HepG2 (cell line): ENCODE data around the gene IGFBP5. TPM values are rescaled to one million over a fixed set of nuclear protein-coding genes. Genes with fewer than 3 reads are reported as not detected.
A peak's percentile ranks its signal among the peaks of the same experiment; 100 is the strongest.

Experiments used
- ATAC-seq: fragments of 200-7000 bp; cut with Tn5 transposase; 3 replicates; pipeline ENCODE4 v1.9.1; 2020; ENCODE audit warnings: mild to moderate bottlenecking, moderate library complexity
- BruUV-seq: library from RNA; stranded (reverse); fragments of 400-500 nt; replicated peaks from 2 replicates; lab custom pipeline; 2021; lab: Mats Ljungman, UMichigan
- CTCF ChIA-PET: fragments of 300-600 bp; formaldehyde crosslinking; extraction: SDS; loops from one replicate; lab custom pipeline; 2021; ENCODE audit warnings: low total read pairs, inconsistent platforms, low intra/inter-chr PET ratio; lab: Yijun Ruan, JAX
- POLR2A ChIA-PET: fragments of 350-600 bp; sonication (Branson Sonifier 250); formaldehyde crosslinking; loops from one replicate; lab custom pipeline; 2020; ENCODE audit warnings: antibody characterized with exemption, inconsistent platforms; lab: Yijun Ruan, JAX
- DNase-seq: peaks from one replicate; pipeline ENCODE4 v3.0.0-alpha.2; 2015; ENCODE audit warnings: low spot score
- FAIRE-seq: peaks from 3 replicates; lab custom pipeline; 2011; peaks lifted over from hg19 to GRCh38; lab: Jason Lieb, UNC
- H2AFZ ChIP-seq: one replicate; pipeline ENCODE4 v1.6.1; 2011; ENCODE audit warnings: low read length, inconsistent platforms
- H3K27ac ChIP-seq: fragments of 300-600 bp; 3 replicates; pipeline ENCODE4 v1.8.0; 2011; ENCODE audit warnings: mixed run types, mild to moderate bottlenecking, mixed read lengths, low read length, inconsistent platforms; ENCODE audit not compliant: insufficient read depth; ENCODE audit errors: extremely low read length
- H3K27me3 ChIP-seq, 2 experiments: fragments of 200-600 bp in 1 of 2; 2 replicates in 1 of 2; 3 replicates in 1 of 2; pipeline versions ENCODE4 v1.6.0 to v1.8.0; 2011; ENCODE audit warnings: low read length in 2 of 2, mild to moderate bottlenecking in 2 of 2, moderate library complexity in 2 of 2, inconsistent platforms in 1 of 2; ENCODE audit not compliant: insufficient read depth in 2 of 2, control insufficient read depth in 1 of 2
- H3K36me3 ChIP-seq, 2 experiments: fragments of 200-600 bp in 1 of 2; replicated peaks in 1 of 2; 2 replicates in 1 of 2; 3 replicates in 1 of 2; pipeline versions ENCODE4 v1.5.1 to v1.8.0; 2011; ENCODE audit warnings: low read length in 2 of 2, inconsistent platforms in 1 of 2; ENCODE audit not compliant: insufficient read depth in 2 of 2, control insufficient read depth in 1 of 2
- H3K4me1 ChIP-seq: 2 replicates; pipeline ENCODE4 v1.5.1; 2012; ENCODE audit warnings: low read length, inconsistent platforms; ENCODE audit not compliant: insufficient read depth
- H3K4me2 ChIP-seq: 2 replicates; pipeline ENCODE4 v1.6.0; 2011; ENCODE audit warnings: low read depth, low read length, inconsistent platforms
- H3K4me3 ChIP-seq, 3 experiments: fragments of 200-600 bp in 1 of 3; sonication (generic), shearing (Covaris generic) in 1 of 3; replicated peaks in 1 of 3; 2 replicates each; pipeline ENCODE4 v1.5.1; 2011 to 2016; ENCODE audit warnings: low read length in 3 of 3, inconsistent platforms in 2 of 3, low read depth in 2 of 3, mild to moderate bottlenecking in 2 of 3, control low read depth in 1 of 3, mixed read lengths in 1 of 3; ENCODE audit not compliant: insufficient read depth in 1 of 3
- H3K79me2 ChIP-seq: one replicate; pipeline ENCODE4 v1.6.1; 2011; ENCODE audit warnings: low read length, inconsistent platforms; ENCODE audit not compliant: insufficient read depth
- H3K9ac ChIP-seq: 2 replicates; pipeline ENCODE4 v1.6.0; 2011; ENCODE audit warnings: mild to moderate bottlenecking, low read depth, low read length, inconsistent platforms; ENCODE audit not compliant: insufficient read depth
- H3K9me3 ChIP-seq: 2 replicates; pipeline ENCODE4 v1.5.1; 2012; ENCODE audit warnings: mild to moderate bottlenecking, low read length
- H4K20me1 ChIP-seq: 2 replicates; pipeline ENCODE4 v1.6.0; 2011; ENCODE audit warnings: inconsistent platforms, mild to moderate bottlenecking, low read length, moderate library complexity; ENCODE audit not compliant: insufficient read depth
- NFKB2 ChIP-seq: sonication (generic); formaldehyde crosslinking; IDR thresholded peaks from 2 replicates; pipeline ENCODE4 v1.4.0; 2020; ENCODE audit warnings: missing genetic modification reagents, borderline replicate concordance
- PHF21A ChIP-seq: sonication (generic); formaldehyde crosslinking; IDR thresholded peaks from 2 replicates; pipeline ENCODE4 v1.5.0; 2020; ENCODE audit warnings: mild to moderate bottlenecking, missing genetic modification reagents
- SOX5 ChIP-seq: IDR thresholded peaks from 2 replicates; pipeline ENCODE4 v1.6.1; 2016; ENCODE audit warnings: borderline replicate concordance
- ZKSCAN1 ChIP-seq: fragments of 150-350 bp; IDR thresholded peaks from 2 replicates; pipeline ENCODE4 v1.6.1; 2014; ENCODE audit warnings: low read length
- ZNF367 ChIP-seq: sonication (generic); formaldehyde crosslinking; IDR thresholded peaks from 2 replicates; pipeline ENCODE4 v1.4.0; 2020; ENCODE audit warnings: missing genetic modification reagents, borderline replicate concordance
- WGBS: methylation state at CpG from one replicate; pipeline ENCODE4 v1.1.6; 2017; ENCODE audit warnings: low lambda C conversion rate; 5-methylcytosine and 5-hydroxymethylcytosine counted together
- in situ Hi-C: cut with HindIII; loops from 2 replicates; pipeline ENCODE4 v1.10.0; 2017; ENCODE audit warnings: low pct_unique_long_range_greater_than_20kb; ENCODE audit not compliant: extremely low pct_ligation_motif_present
- intact Hi-C: fragments of 100-400 bp; cut with micrococcal nuclease; formaldehyde crosslinking; loops from one replicate; pipeline ENCODE4 v1.10.0; 2022; ENCODE audit not compliant: unreplicated experiment
- polyA plus RNA-seq, 8 experiments: library from polyadenylated mRNA; depleted of rRNA in 3 of 8; stranded (reverse) in 7 of 8; unstranded in 1 of 8; fragments of >200 nt; fragmentation: Illumina TruSeq in 4 of 8; extraction: Trizol in 4 of 8; gene quantifications; 2 replicates each; pipeline versions ENCODE4 v1.2.1 to v1.2.3, GENCODE V29; 2011 to 2016; ENCODE audit warnings: low read depth in 4 of 8, missing spikeins in 1 of 8, mixed read lengths in 1 of 8; ENCODE audit not compliant: insufficient read depth in 1 of 8
- total RNA-seq, 5 experiments: library from RNA; depleted of rRNA; stranded (reverse); fragments of >200 nt; fragmentation: Illumina TruSeq; extraction: Trizol; gene quantifications; 2 replicates each; pipeline ENCODE4 v1.2.3, GENCODE V29; 2016; ENCODE audit warnings: low read depth in 1 of 5
- TF ChIP-seq, protein P1 (sequence below): sonication (generic); formaldehyde crosslinking; IDR thresholded peaks from 2 replicates; pipeline ENCODE4 v1.4.0; 2020; ENCODE audit warnings: missing genetic modification reagents, borderline replicate concordance
- TF ChIP-seq, protein P2 (sequence below): sonication (generic); formaldehyde crosslinking; IDR thresholded peaks from 2 replicates; pipeline ENCODE4 v1.5.0; 2020; ENCODE audit warnings: mild to moderate bottlenecking, missing genetic modification reagents
- TF ChIP-seq, protein P3 (sequence below): sonication (generic); formaldehyde crosslinking; IDR thresholded peaks from 2 replicates; pipeline ENCODE4 v1.4.0; 2020; ENCODE audit warnings: missing genetic modification reagents, borderline replicate concordance
- TF ChIP-seq, protein P4 (sequence below): IDR thresholded peaks from 2 replicates; pipeline ENCODE4 v1.6.1; 2016; ENCODE audit warnings: low read depth, control low read depth

Gene IGFBP5
- total and polyA plus RNA-seq, 2 of the 13 experiments (the other 11 are each of a cell fraction or from before 2014, with no cell fraction given): 0.15 TPM; not detected in 1

DNA sequence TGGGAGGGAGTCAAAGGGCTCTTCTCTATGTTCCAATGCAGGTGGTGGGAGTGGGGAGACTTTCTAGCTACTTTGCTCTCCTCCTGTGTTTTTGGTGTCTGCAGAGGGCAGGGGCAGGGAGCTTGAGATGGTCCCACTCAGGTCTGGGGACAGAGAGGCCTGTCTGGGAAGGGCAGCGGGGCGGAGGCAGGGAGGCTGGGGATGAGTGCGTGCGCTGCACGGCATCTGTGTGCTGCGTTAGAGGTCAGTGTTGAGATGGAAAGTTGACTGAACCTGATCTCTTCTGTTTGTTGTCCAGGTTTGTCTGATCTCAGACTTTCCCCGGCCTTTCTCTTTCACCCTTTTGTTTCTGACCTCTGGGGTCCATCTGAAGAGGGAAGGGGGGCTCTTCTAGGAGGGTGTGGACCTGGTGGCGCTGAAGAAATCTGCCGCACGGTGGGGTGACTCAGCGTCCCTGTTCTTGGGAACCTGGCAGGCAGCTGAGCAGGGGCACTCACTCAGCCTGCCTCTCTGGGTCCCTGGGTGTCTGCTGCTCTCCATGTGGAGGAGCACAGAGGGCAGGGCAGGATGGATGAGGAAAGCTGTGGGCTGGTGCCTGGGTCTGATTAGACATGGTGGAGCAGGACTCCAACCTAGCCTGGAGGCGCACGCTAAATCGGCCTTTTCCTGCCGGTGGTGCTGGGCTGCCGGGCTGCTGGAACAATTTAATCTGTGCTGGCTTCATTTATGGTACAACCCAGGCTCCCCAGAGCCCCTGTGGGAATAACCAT lies 38.1 kb downstream of the IGFBP5 start:
- Histone ChIP-seq H3K79me2 (no peaks in the 10 kb centered on the region), H3K9me3 (no peaks in the 10 kb centered on the region), H2AFZ (no peak overlapping the region), H3K9ac (no peak overlapping the region), H3K27ac (no peak overlapping the region), H3K4me1 (peaks cover 55% of the 10 kb centered on the region), H3K27me3 (peaks cover 0 to 22% of the 10 kb centered on the region in 2 experiments; a peak in 3 of 5 replicates), H3K4me2 (peak overlapping the region; percentile 18; the same call in 1 of the 2 replicates), H3K36me3 (no peaks in the 10 kb centered on the region), H4K20me1 (no peaks in the 10 kb centered on the region), H3K4me3 (no peak overlapping the region; a peak in 1 of 6 replicates)
- DNase-seq: no peak
- ChIA-PET CTCF (no interaction called here), POLR2A (no interaction called here)
- FAIRE-seq: no peak
- BruUV-seq: no TSS peak
- in situ Hi-C loops: no loop called here
- peak; percentile 13; the same call in 1 of the 3 replicates for ATAC-seq
- 58% methylated on average over 16 of the region's 16 CpGs for WGBS
- intact Hi-C loops: no loop called here
- TF ChIP-seq, protein P1, sequence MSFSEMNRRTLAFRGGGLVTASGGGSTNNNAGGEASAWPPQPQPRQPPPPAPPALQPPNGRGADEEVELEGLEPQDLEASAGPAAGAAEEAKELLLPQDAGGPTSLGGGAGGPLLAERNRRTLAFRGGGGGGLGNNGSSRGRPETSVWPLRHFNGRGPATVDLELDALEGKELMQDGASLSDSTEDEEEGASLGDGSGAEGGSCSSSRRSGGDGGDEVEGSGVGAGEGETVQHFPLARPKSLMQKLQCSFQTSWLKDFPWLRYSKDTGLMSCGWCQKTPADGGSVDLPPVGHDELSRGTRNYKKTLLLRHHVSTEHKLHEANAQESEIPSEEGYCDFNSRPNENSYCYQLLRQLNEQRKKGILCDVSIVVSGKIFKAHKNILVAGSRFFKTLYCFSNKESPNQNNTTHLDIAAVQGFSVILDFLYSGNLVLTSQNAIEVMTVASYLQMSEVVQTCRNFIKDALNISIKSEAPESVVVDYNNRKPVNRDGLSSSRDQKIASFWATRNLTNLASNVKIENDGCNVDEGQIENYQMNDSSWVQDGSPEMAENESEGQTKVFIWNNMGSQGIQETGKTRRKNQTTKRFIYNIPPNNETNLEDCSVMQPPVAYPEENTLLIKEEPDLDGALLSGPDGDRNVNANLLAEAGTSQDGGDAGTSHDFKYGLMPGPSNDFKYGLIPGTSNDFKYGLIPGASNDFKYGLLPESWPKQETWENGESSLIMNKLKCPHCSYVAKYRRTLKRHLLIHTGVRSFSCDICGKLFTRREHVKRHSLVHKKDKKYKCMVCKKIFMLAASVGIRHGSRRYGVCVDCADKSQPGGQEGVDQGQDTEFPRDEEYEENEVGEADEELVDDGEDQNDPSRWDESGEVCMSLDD: no peak
- no peak for TF ChIP-seq NFKB2
- TF ChIP-seq, protein P2, sequence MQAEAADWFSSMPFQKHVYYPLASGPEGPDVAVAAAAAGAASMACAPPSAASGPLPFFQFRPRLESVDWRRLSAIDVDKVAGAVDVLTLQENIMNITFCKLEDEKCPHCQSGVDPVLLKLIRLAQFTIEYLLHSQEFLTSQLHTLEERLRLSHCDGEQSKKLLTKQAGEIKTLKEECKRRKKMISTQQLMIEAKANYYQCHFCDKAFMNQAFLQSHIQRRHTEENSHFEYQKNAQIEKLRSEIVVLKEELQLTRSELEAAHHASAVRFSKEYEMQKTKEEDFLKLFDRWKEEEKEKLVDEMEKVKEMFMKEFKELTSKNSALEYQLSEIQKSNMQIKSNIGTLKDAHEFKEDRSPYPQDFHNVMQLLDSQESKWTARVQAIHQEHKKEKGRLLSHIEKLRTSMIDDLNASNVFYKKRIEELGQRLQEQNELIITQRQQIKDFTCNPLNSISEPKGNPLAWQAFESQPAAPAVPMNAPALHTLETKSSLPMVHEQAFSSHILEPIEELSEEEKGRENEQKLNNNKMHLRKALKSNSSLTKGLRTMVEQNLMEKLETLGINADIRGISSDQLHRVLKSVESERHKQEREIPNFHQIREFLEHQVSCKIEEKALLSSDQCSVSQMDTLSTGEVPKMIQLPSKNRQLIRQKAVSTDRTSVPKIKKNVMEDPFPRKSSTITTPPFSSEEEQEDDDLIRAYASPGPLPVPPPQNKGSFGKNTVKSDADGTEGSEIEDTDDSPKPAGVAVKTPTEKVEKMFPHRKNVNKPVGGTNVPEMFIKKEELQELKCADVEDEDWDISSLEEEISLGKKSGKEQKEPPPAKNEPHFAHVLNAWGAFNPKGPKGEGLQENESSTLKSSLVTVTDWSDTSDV (CRISPR knock-in tag): no peak
- no peak for TF ChIP-seq PHF21A (CRISPR knock-in tag)
- no peak for TF ChIP-seq ZKSCAN1
- no peak for TF ChIP-seq ZNF367 (CRISPR knock-in tag)
- TF ChIP-seq, protein P3, sequence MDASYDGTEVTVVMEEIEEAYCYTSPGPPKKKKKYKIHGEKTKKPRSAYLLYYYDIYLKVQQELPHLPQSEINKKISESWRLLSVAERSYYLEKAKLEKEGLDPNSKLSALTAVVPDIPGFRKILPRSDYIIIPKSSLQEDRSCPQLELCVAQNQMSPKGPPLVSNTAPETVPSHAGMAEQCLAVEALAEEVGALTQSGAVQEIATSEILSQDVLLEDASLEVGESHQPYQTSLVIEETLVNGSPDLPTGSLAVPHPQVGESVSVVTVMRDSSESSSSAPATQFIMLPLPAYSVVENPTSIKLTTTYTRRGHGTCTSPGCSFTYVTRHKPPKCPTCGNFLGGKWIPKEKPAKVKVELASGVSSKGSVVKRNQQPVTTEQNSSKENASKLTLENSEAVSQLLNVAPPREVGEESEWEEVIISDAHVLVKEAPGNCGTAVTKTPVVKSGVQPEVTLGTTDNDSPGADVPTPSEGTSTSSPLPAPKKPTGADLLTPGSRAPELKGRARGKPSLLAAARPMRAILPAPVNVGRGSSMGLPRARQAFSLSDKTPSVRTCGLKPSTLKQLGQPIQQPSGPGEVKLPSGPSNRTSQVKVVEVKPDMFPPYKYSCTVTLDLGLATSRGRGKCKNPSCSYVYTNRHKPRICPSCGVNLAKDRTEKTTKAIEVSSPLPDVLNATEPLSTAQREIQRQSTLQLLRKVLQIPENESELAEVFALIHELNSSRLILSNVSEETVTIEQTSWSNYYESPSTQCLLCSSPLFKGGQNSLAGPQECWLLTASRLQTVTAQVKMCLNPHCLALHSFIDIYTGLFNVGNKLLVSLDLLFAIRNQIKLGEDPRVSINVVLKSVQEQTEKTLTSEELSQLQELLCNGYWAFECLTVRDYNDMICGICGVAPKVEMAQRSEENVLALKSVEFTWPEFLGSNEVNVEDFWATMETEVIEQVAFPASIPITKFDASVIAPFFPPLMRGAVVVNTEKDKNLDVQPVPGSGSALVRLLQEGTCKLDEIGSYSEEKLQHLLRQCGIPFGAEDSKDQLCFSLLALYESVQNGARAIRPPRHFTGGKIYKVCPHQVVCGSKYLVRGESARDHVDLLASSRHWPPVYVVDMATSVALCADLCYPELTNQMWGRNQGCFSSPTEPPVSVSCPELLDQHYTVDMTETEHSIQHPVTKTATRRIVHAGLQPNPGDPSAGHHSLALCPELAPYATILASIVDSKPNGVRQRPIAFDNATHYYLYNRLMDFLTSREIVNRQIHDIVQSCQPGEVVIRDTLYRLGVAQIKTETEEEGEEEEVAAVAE (CRISPR knock-in tag): no peak
- TF ChIP-seq, protein P4, sequence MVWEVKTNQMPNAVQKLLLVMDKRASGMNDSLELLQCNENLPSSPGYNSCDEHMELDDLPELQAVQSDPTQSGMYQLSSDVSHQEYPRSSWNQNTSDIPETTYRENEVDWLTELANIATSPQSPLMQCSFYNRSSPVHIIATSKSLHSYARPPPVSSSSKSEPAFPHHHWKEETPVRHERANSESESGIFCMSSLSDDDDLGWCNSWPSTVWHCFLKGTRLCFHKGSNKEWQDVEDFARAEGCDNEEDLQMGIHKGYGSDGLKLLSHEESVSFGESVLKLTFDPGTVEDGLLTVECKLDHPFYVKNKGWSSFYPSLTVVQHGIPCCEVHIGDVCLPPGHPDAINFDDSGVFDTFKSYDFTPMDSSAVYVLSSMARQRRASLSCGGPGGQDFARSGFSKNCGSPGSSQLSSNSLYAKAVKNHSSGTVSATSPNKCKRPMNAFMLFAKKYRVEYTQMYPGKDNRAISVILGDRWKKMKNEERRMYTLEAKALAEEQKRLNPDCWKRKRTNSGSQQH (CRISPR knock-in tag): no peak
- TF ChIP-seq SOX5 (CRISPR knock-in tag): 0 out of 2 replicates have a peak, but pooled peaks have one; percentile 34
